ENCODE data around the gene ABHD2.
"Not testable (repeated sequence)": the region's sequence is repeated elsewhere in the genome, so short reads cannot be mapped to it uniquely, and the experiment has no call there.

Gene ABHD2

GRCh38 chr15:89078851-89079810 is 9.1 kb upstream of the ABHD2 start:
- CTCF ChIA-PET, result interaction anchor here (0.8 to 5.6 kb wide), 4 partner anchors 22 to 99 kb away, joined by 5 to 33 read pairs (median 8); no protein-coding TSS in a partner anchor
- no peak for TF ChIP-seq CTCF (IDR thresholded peaks at IDR 0.05; ENCODE audit: insufficient read depth, low read length, missing control alignments)
- DNase-seq (ENCODE audit: low read depth, low spot score), result no peak
- H3K4me3 ChIP-seq (ENCODE audit: low read depth, low read length), result no peak overlapping the region
- POLR2A ChIA-PET, result no interaction called here

GRCh38 chr15:89081878-89082277 is 6.4 kb upstream of the ABHD2 start:
- DNase-seq (ENCODE audit: low read depth, low spot score), result no peak
- ChIA-PET CTCF (interaction anchor here (2.4 kb wide), 1 partner anchor 24 kb away, joined by 9 read pairs; no protein-coding TSS in a partner anchor), POLR2A (no interaction called here)
- TF ChIP-seq CTCF (IDR thresholded peaks at IDR 0.05; ENCODE audit: insufficient read depth, low read length, missing control alignments), result no peak
- no peak overlapping the region for H3K4me3 ChIP-seq (ENCODE audit: low read depth, low read length)

- TF ChIP-seq CTCF (IDR thresholded peaks at IDR 0.05; ENCODE audit: insufficient read depth, low read length, missing control alignments), result no peak
- H3K4me3 ChIP-seq (ENCODE audit: low read depth, low read length), result no peak overlapping the region
- no peak for DNase-seq (ENCODE audit: low read depth, low spot score)
- CTCF ChIA-PET, result interaction anchor here (1.0 to 2.4 kb wide), 7 partner anchors 8 to 94 kb away, joined by 3 to 5 read pairs (median 3); no protein-coding TSS in a partner anchor
- POLR2A ChIA-PET, result no interaction called here
Measured at GRCh38 chr15:89083246-89083645, 5.0 kb upstream of the ABHD2 start.

- DNase-seq (ENCODE audit: low read depth, low spot score), result no peak
- ChIA-PET CTCF (interaction anchor here (1.2 to 3.2 kb wide), 3 partner anchors 28 to 93 kb away, joined by 3 to 16 read pairs (median 5); no protein-coding TSS in a partner anchor), POLR2A (no interaction called here)
- no peak for TF ChIP-seq CTCF (IDR thresholded peaks at IDR 0.05; ENCODE audit: insufficient read depth, low read length, missing control alignments)
- H3K4me3 ChIP-seq (ENCODE audit: low read depth, low read length), result no peak overlapping the region
Measured at GRCh38 chr15:89085289-89085926, 2.8 kb upstream of the ABHD2 start.

- POLR2A ChIA-PET; H3K4me3 ChIP-seq (ENCODE audit: low read depth, low read length); DNase-seq (ENCODE audit: low read depth, low spot score): not testable (repeated sequence)
- CTCF ChIA-PET, result interaction anchor here (1.4 to 3.2 kb wide), 2 partner anchors 29 to 92 kb away, joined by 5 to 16 read pairs; no protein-coding TSS in a partner anchor
Measured at GRCh38 chr15:89085933-89086332, 2.3 kb upstream of the ABHD2 start.

GRCh38 chr15:89086390-89086789 is 1.9 kb upstream of the ABHD2 start:
- POLR2A ChIA-PET; DNase-seq (ENCODE audit: low read depth, low spot score); H3K4me3 ChIP-seq (ENCODE audit: low read depth, low read length): not testable (repeated sequence)
- CTCF ChIA-PET, result interaction anchor here (0.9 to 3.2 kb wide), 3 partner anchors 17 to 91 kb away, joined by 3 to 16 read pairs (median 5); no protein-coding TSS in a partner anchor

Data from AG04449 (cell line).